ENCODE data around the gene STK40.

STK40 gene

GRCh38 chr1:36383240-36383639 lies 2.5 kb downstream of the STK40 start:
- TF ChIP-seq CTCF (IDR thresholded peaks at IDR 0.05; ENCODE audit: insufficient read depth, low read length, missing control alignments): no peak
- no peak for DNase-seq (ENCODE audit: low read depth, low spot score)
- ChIA-PET POLR2A (interaction anchor here (1.1 kb wide), 1 partner anchor 67 kb away, joined by 3 read pairs; no protein-coding TSS in a partner anchor), CTCF (interaction anchor here (0.9 to 5.0 kb wide), 2 partner anchors 23 to 42 kb away, joined by 4 to 29 read pairs; no protein-coding TSS in a partner anchor)
- H3K4me3 ChIP-seq (ENCODE audit: low read depth, low read length): no peak overlapping the region; the same call in 1 of the 2 replicates

DNA sequence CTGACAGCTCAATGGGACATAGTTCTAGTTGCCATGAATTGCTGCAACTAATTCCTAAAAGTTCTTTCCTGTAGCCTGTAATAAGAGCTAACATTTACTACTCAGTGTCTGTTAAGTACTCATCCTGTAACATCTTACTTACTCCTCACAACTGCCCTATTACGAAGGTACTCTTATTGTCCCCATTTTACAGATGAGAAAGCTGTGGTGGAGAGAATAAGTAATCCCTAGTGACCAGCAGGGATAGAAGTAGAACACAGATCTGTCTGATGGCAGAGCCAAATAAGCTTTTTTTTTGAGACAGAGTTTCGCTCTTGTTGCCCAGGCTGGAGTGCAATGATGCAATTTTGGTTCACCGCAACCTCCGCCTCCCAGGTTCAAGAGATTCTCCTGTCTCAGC lies 3.1 kb downstream of the STK40 start:
- POLR2A ChIA-PET: interaction anchor here (1.1 kb wide), 1 partner anchor 68 kb away, joined by 3 read pairs; no protein-coding TSS in a partner anchor

DNA sequence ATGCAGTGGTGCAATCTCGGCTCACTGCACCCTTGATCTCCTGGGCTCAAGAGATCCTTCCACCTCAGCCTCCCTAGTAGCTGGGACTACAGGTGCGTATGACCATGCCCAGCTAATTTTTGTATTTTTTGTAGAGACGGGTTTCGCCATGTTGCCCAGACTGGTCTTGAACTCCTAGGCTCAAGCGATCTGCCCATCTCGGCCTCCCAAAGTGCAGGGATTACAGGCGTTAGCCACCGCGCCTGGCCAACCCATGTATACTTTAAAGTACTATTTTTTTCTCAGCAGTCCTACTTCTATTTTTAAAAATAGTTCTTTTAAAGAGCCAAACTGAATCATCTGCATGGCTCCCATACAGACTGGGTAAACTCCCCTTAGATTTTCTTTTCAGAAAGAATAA lies 3.5 kb downstream of the STK40 start:
- ChIA-PET CTCF (interaction anchor here (0.9 to 1.4 kb wide), 2 partner anchors 22 to 37 kb away, joined by 3 to 4 read pairs; no protein-coding TSS in a partner anchor), POLR2A (interaction anchor here (0.6 to 1.0 kb wide), 3 partner anchors 21 to 158 kb away, joined by 3 to 4 read pairs (median 4); no protein-coding TSS in a partner anchor)
- H3K4me3 ChIP-seq (ENCODE audit: low read depth, low read length): no peak overlapping the region
- no peak for DNase-seq (ENCODE audit: low read depth, low spot score)
- TF ChIP-seq CTCF (IDR thresholded peaks at IDR 0.05; ENCODE audit: insufficient read depth, low read length, missing control alignments): no peak

More for the DNA sequence above, 3.1 kb downstream of the STK40 start:
- no peak for DNase-seq (ENCODE audit: low read depth, low spot score)
- H3K4me3 ChIP-seq (ENCODE audit: low read depth, low read length): no peak overlapping the region
- CTCF ChIA-PET: interaction anchor here (0.9 to 5.0 kb wide), 2 partner anchors 22 to 41 kb away, joined by 4 to 29 read pairs; no protein-coding TSS in a partner anchor
- TF ChIP-seq CTCF (IDR thresholded peaks at IDR 0.05; ENCODE audit: insufficient read depth, low read length, missing control alignments): no peak

GRCh38 chr1:36381405-36381804 lies 4.3 kb downstream of the STK40 start:
- ChIA-PET CTCF (interaction anchor here (1.4 to 1.5 kb wide), 2 partner anchors 38 to 59 kb away, joined by 3 to 4 read pairs; no protein-coding TSS in a partner anchor), POLR2A (interaction anchor here (0.6 to 1.0 kb wide), 3 partner anchors 20 to 157 kb away, joined by 3 to 4 read pairs (median 4); no protein-coding TSS in a partner anchor)
- no peak for DNase-seq (ENCODE audit: low read depth, low spot score)
- no peak overlapping the region for H3K4me3 ChIP-seq (ENCODE audit: low read depth, low read length)
- no peak for TF ChIP-seq CTCF (IDR thresholded peaks at IDR 0.05; ENCODE audit: insufficient read depth, low read length, missing control alignments)

DNA sequence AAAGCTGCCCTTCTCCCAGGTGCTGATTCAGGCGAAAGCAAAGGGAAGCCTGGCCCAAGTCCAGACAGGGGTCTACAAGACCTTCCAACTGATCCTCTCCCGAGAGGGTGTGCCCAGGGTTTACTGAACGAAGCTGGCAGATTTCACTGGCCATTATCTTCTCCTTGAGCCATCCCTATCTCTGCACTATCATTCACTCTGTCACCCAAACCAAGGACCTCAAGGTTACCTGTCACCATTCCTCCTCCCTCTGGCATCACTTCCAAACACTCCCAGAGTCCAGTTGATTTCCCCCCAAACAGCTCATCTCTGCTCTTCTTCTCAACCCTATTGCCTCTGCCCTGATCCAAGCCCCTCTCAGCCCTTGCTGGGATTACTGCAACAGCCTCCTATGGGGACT lies 4.9 kb downstream of the STK40 start:
- TF ChIP-seq CTCF (IDR thresholded peaks at IDR 0.05; ENCODE audit: insufficient read depth, low read length, missing control alignments): no peak
- no peak overlapping the region for H3K4me3 ChIP-seq (ENCODE audit: low read depth, low read length)
- POLR2A ChIA-PET: no interaction called here
- DNase-seq (ENCODE audit: low read depth, low spot score): no peak
- CTCF ChIA-PET: interaction anchor here (1.4 to 1.5 kb wide), 2 partner anchors 38 to 59 kb away, joined by 3 to 4 read pairs; no protein-coding TSS in a partner anchor

DNA sequence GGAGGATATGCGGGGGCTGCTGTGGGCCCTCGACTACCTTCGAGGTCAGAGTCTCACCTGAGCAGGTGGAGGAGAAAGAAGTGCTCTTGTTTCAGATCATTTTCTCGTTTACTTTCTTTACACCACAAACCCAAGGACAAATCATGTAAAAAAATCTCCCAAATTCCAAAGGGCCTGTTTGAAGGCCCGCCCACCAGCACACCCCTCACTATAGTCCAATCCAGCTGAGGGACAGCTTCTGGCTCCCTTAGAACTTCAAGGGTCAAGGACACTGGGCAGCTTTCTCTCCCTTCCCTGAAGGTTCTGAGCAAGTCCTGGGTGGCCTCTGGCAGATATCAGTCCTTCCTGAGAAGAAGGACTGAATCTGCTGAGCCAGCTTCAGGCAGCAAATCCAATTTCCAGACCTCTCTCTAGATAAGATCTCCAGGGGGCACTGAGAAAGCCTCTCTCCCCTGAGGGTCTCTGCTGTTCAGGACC lies 5.5 kb downstream of the STK40 start:
- ChIA-PET POLR2A (no interaction called here), CTCF (no interaction called here)
- H3K4me3 ChIP-seq (ENCODE audit: low read depth, low read length): no peak overlapping the region
- no peak for DNase-seq (ENCODE audit: low read depth, low spot score)
- TF ChIP-seq CTCF (IDR thresholded peaks at IDR 0.05; ENCODE audit: insufficient read depth, low read length, missing control alignments): no peak

Measured in AG04449 (cell line).